MM.1S (cell line): Measurements from ENCODE around the gene SIRT6.
"Not testable (repeated sequence)": the region's sequence is repeated elsewhere in the genome, so short reads cannot be mapped to it uniquely, and the experiment has no call there.

Experiments
- DNase-seq: peaks from one replicate; pipeline ENCODE4 v3.0.0-alpha.2; 2015
- H2AFZ ChIP-seq: fragments of 300-600 bp; sonication (generic); 2 replicates; pipeline ENCODE4 v1.6.0; 2016; ENCODE audit warnings: antibody characterized with exemption, low read length
- H3F3A ChIP-seq: fragments of 300-600 bp; sonication (generic); 2 replicates; pipeline ENCODE4 v1.6.1; 2016; ENCODE audit warnings: mild to moderate bottlenecking, antibody characterized with exemption, low read length, moderate library complexity, mixed read lengths; ENCODE audit not compliant: insufficient read depth
- H3K27ac ChIP-seq: fragments of 300-600 bp; sonication (generic); 2 replicates; pipeline ENCODE4 v1.5.1; 2016; ENCODE audit warnings: mild to moderate bottlenecking, low read length
- H3K27me3 ChIP-seq: fragments of 300-600 bp; sonication (generic); replicated peaks from 2 replicates; pipeline ENCODE4 v1.6.0; 2016; ENCODE audit warnings: low read length; ENCODE audit not compliant: insufficient read depth
- H3K36me3 ChIP-seq: fragments of 300-600 bp; sonication (generic); replicated peaks from 2 replicates; pipeline ENCODE4 v1.6.1; 2016; ENCODE audit warnings: mild to moderate bottlenecking, low read length, mixed read lengths; ENCODE audit not compliant: insufficient read depth
- H3K4me1 ChIP-seq: fragments of 300-600 bp; sonication (generic); 2 replicates; pipeline ENCODE4 v1.6.1; 2016; ENCODE audit warnings: low read length, mixed read lengths
- H3K4me2 ChIP-seq: fragments of 300-600 bp; sonication (generic); 2 replicates; pipeline ENCODE4 v1.6.0; 2016; ENCODE audit warnings: low read depth, low read length
- H3K4me3 ChIP-seq: fragments of 300-600 bp; sonication (generic); 2 replicates; pipeline ENCODE4 v1.5.1; 2016; ENCODE audit warnings: low read length, mixed read lengths
- H3K79me2 ChIP-seq: fragments of 300-600 bp; sonication (generic); 2 replicates; pipeline ENCODE4 v1.6.1; 2016; ENCODE audit warnings: mixed run types, low read length, mixed read lengths
- H3K9ac ChIP-seq: fragments of 300-600 bp; sonication (generic); 2 replicates; pipeline ENCODE4 v1.6.1; 2016; ENCODE audit warnings: low read length, mixed read lengths
- H3K9me2 ChIP-seq: fragments of 300-600 bp; sonication (generic); replicated peaks from 2 replicates; pipeline ENCODE4 v1.6.1; 2016; ENCODE audit warnings: mild to moderate bottlenecking, low read length, mixed read lengths; ENCODE audit not compliant: insufficient read depth
- H3K9me3 ChIP-seq: fragments of 300-600 bp; sonication (generic); replicated peaks from 2 replicates; pipeline ENCODE4 v1.6.1; 2016; ENCODE audit warnings: mild to moderate bottlenecking, low read length, mixed read lengths; ENCODE audit not compliant: insufficient read depth
- H4K20me1 ChIP-seq: fragments of 300-600 bp; sonication (generic); 2 replicates; pipeline ENCODE4 v1.6.1; 2016; ENCODE audit warnings: mild to moderate bottlenecking, low read length, moderate library complexity, mixed read lengths; ENCODE audit not compliant: insufficient read depth
- EZH2 ChIP-seq: fragments of 300-600 bp; sonication (generic); optimal IDR thresholded peaks from 2 replicates; pipeline ENCODE3; 2017; ENCODE audit warnings: low read depth, mild to moderate bottlenecking, antibody characterized with exemption, low read length, mixed read lengths
- EZH2phosphoT487 ChIP-seq: fragments of 300-600 bp; sonication (generic); IDR thresholded peaks from 2 replicates; pipeline ENCODE4 v1.6.1; 2018; ENCODE audit warnings: antibody characterized with exemption, low read length

Gene SIRT6

DNA sequence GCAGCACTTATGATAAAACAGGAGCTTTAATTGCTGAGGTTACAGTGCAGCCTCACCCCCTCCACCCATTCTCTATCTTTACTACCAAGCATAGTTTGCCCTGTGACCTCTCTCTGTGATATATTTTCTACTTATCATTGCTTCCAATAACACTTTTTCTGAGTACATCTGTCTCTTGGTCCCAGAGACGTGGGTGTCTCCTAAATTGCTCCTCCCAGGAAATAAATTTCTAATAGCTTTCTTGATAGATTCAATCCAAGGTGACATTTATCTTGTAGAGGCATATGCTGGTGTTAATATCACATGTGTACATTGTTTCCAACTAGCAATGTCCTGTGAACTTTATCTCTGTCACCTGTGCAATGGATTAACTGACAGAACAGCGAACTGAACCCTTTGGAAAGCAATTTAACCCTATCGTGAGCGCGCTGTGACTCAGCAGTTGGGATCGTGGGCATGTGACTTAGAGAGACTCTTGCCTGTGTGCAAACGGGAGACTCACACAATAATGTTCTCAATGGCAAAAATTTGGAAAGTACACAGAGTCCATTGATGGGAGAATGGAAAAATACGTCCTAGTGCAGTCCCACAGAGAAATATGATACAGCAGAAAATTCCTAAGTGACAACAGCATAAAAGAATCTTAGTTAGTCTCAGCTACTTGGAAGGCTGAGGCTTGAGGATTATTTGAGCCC is 51.5 kb downstream of the SIRT6 start:
- Histone ChIP-seq H4K20me1 (no peaks in the 10 kb centered on the region), H3K36me3 (no peaks in the 10 kb centered on the region), H3F3A (no peaks in the 10 kb centered on the region), H3K27ac (no peak overlapping the region), H3K4me2 (no peak overlapping the region), H3K27me3 (peaks cover 32% of the 10 kb centered on the region), H3K9me3 (no peaks in the 10 kb centered on the region), H3K4me3 (no peak overlapping the region), H3K9ac (no peak overlapping the region), H2AFZ (no peak overlapping the region), H3K4me1 (no peaks in the 10 kb centered on the region), H3K79me2 (no peaks in the 10 kb centered on the region), H3K9me2 (no peaks in the 10 kb centered on the region)
- DNase-seq, result no peak
- no peak for TF ChIP-seq EZH2
- no peak for TF ChIP-seq EZH2phosphoT487

DNA sequence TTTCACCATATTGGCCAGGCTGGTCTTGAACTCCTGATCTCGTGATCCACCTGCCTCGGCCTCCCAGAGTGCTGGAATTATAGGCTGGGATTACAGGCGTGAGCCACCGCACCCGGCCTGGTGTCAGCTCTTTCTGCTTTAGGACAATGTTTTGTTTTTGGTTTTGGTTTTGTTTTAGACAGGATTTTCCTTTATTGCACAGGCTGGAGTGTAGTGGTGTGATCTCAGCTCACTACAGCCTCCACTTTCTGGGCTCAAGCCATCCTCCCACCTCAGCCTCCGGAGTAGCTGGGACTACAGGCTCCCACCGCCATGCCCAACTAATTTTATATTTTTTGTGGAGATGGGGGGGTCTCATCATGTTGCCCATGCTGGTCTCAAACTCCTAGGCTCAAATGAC is 53.3 kb downstream of the SIRT6 start:
- not testable (repeated sequence) for H3K9me3 ChIP-seq, H2AFZ ChIP-seq, H3K27ac ChIP-seq, H3K4me3 ChIP-seq, H3F3A ChIP-seq, H3K9ac ChIP-seq, H3K4me2 ChIP-seq, H3K36me3 ChIP-seq, H3K4me1 ChIP-seq, H3K79me2 ChIP-seq, H3K9me2 ChIP-seq, DNase-seq, H4K20me1 ChIP-seq
- peaks cover 20% of the 10 kb centered on the region for H3K27me3 ChIP-seq

DNA sequence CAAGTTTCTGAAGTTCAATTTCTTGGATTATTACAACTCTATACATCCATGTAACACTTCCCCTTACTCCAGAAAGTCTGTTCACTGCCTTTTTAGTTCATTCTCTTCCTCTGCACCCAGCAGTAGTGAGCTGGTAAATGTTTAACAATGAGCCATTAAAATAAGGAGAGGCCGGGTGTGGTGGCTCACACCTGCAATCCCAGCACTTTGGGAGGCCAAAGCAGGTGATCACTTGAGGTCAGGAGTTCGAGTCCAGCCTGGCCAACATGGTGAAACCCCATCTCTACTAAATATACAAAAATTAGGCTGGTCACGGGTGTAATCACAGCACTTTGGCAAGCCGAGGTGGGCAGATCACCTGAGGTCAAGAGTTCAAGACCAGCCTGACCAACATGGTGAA is 55.0 kb downstream of the SIRT6 start:
- H3K9me3 ChIP-seq, H3K9ac ChIP-seq, H4K20me1 ChIP-seq, H3K9me2 ChIP-seq, H3K27me3 ChIP-seq, DNase-seq, H3F3A ChIP-seq, H3K4me3 ChIP-seq, H2AFZ ChIP-seq, H3K36me3 ChIP-seq, H3K27ac ChIP-seq, H3K4me2 ChIP-seq: not testable (repeated sequence)
- peaks cover 14% of the 10 kb centered on the region for H3K79me2 ChIP-seq
- peaks cover 13% of the 10 kb centered on the region for H3K4me1 ChIP-seq

DNA sequence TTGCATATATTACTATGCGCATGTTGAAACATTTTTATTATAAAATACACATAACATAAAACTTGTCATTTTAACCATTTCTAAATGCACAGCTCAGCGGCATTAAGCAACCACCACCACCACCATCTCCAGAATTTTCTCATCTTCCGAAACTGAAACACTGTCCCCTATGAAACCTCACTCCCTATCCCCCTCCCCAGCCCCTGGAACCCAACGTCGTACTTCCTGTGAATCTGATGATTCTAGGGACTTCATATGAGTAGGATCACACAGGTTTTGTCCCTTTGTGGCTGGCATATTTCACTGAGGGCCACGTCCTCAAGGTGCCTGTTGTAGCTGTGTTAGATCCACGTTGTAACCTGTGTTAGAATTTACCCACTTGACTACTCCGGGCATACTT is 57.7 kb downstream of the SIRT6 start:
- H2AFZ ChIP-seq, result peak overlapping the region; percentile 90; the same call in 1 of the 2 replicates
- H3K79me2 ChIP-seq, result peaks cover 38% of the 10 kb centered on the region
- no peaks in the 10 kb centered on the region for H3K27me3 ChIP-seq
- peak overlapping the region; percentile 52; the same call in 1 of the 2 replicates for H3K9ac ChIP-seq
- no peak for DNase-seq
- H3K27ac ChIP-seq, result no peak overlapping the region
- no peaks in the 10 kb centered on the region for H3K9me2 ChIP-seq
- no peaks in the 10 kb centered on the region for H4K20me1 ChIP-seq
- H3K36me3 ChIP-seq, result no peaks in the 10 kb centered on the region
- TF ChIP-seq EZH2, result no peak
- peak overlapping the region; percentile 97; the same call in 1 of the 2 replicates for H3K4me3 ChIP-seq
- H3K4me2 ChIP-seq, result peak overlapping the region; percentile 92
- H3K9me3 ChIP-seq, result no peaks in the 10 kb centered on the region
- peaks cover 14% of the 10 kb centered on the region for H3K4me1 ChIP-seq
- no peaks in the 10 kb centered on the region for H3F3A ChIP-seq
